ENCODE measurements around the gene ZNF277. TPM values are rescaled to one million over a fixed set of nuclear protein-coding genes. Genes with fewer than 3 reads are reported as not detected.
"Not testable (repeated sequence)": the region's sequence is repeated elsewhere in the genome, so short reads cannot be mapped to it uniquely, and the experiment has no call there.

The ZNF277 gene
- total RNA-seq, 1 experiment from 2014 or later = 23.3 TPM

DNA sequence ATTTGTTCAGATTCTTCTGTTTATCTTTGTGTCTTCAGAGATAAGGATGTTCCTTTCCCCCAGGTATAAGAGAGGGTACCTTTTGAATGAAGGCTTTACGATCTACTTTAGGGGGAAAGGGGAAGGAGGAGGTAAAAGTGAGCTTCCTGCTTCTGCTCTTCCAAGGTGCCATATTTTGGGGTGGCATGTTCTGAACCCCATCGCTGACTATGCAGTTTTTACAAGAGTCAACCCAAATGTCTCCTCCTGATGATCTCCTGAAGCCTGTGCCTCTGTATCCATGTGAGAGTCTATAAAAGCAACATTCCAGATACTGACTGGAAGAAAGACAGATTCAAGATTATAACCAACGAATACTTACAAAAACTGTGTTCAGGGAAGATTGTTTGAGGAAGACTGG is 102.5 kb downstream of the ZNF277 start:
- no peaks in the 10 kb centered on the region for H3K36me3 ChIP-seq (ENCODE audit: low read depth)
- CTCF ChIA-PET = interaction anchor here (0.7 kb wide), 1 partner anchor 562 kb away, joined by 9 read pairs; no protein-coding TSS in a partner anchor

DNA sequence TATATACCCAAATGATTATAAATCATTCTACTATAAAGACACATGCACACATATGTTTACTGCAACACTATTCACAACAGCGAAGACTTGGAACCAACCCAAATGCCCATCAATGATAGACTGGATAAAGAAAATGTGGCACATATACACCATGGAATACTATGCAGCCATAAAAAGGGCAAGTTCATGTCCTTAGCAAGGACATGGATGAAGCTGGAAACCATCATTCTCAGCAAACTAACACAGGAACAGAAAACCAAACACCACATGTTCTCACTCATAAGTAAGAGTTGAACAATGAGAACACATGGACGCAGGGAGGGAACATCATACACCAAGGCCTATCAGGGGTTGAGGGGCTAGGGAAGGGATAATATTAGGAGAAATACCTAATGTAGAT is 110.3 kb downstream of the ZNF277 start:
- H3K36me3 ChIP-seq (ENCODE audit: low read depth); H3K27ac ChIP-seq; H4K20me1 ChIP-seq (ENCODE audit: insufficient read depth); BruUV-seq (replicated peaks); H3K4me2 ChIP-seq; H3K4me1 ChIP-seq (replicated peaks; ENCODE audit: insufficient read depth); CTCF ChIA-PET; H3K9me3 ChIP-seq (ENCODE audit: insufficient read depth, low read depth); intact Hi-C loops (cut with micrococcal nuclease; ENCODE audit: unreplicated experiment); H3F3A ChIP-seq (ENCODE audit: insufficient read depth, low read depth); H2AFZ ChIP-seq; POLR2A ChIA-PET (ENCODE audit: unreplicated experiment); H3K79me2 ChIP-seq (ENCODE audit: low read depth); DNase-seq; H3K4me3 ChIP-seq; H3K27me3 ChIP-seq (ENCODE audit: insufficient read depth, low read depth); H3K9me2 ChIP-seq (ENCODE audit: insufficient read depth): not testable (repeated sequence)

More for the DNA sequence above, 102.5 kb downstream of the ZNF277 start:
- intact Hi-C loops (cut with micrococcal nuclease; ENCODE audit: unreplicated experiment) = no loop called here
- no peaks in the 10 kb centered on the region for H3K9me2 ChIP-seq (ENCODE audit: insufficient read depth)
- H3K27ac ChIP-seq = no peak overlapping the region
- POLR2A ChIA-PET (ENCODE audit: unreplicated experiment) = no interaction called here
- no peaks in the 10 kb centered on the region for H3K9me3 ChIP-seq (ENCODE audit: insufficient read depth, low read depth)
- no peak overlapping the region for H3K4me3 ChIP-seq
- DNase-seq = no peak
- H3K4me1 ChIP-seq (replicated peaks; ENCODE audit: insufficient read depth) = no peaks in the 10 kb centered on the region
- TF ChIP-seq, protein P1, sequence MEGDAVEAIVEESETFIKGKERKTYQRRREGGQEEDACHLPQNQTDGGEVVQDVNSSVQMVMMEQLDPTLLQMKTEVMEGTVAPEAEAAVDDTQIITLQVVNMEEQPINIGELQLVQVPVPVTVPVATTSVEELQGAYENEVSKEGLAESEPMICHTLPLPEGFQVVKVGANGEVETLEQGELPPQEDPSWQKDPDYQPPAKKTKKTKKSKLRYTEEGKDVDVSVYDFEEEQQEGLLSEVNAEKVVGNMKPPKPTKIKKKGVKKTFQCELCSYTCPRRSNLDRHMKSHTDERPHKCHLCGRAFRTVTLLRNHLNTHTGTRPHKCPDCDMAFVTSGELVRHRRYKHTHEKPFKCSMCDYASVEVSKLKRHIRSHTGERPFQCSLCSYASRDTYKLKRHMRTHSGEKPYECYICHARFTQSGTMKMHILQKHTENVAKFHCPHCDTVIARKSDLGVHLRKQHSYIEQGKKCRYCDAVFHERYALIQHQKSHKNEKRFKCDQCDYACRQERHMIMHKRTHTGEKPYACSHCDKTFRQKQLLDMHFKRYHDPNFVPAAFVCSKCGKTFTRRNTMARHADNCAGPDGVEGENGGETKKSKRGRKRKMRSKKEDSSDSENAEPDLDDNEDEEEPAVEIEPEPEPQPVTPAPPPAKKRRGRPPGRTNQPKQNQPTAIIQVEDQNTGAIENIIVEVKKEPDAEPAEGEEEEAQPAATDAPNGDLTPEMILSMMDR (conservative IDR thresholded peaks at IDR 0.05) = no peak
- no peak overlapping the region for H2AFZ ChIP-seq
- no peak overlapping the region for H3K4me2 ChIP-seq
- no peaks in the 10 kb centered on the region for H4K20me1 ChIP-seq (ENCODE audit: insufficient read depth)
- H3K79me2 ChIP-seq (ENCODE audit: low read depth) = no peaks in the 10 kb centered on the region
- H3F3A ChIP-seq (ENCODE audit: insufficient read depth, low read depth) = no peaks in the 10 kb centered on the region
- H3K27me3 ChIP-seq (ENCODE audit: insufficient read depth, low read depth) = no peaks in the 10 kb centered on the region
- BruUV-seq (replicated peaks) = no TSS peak

DNA sequence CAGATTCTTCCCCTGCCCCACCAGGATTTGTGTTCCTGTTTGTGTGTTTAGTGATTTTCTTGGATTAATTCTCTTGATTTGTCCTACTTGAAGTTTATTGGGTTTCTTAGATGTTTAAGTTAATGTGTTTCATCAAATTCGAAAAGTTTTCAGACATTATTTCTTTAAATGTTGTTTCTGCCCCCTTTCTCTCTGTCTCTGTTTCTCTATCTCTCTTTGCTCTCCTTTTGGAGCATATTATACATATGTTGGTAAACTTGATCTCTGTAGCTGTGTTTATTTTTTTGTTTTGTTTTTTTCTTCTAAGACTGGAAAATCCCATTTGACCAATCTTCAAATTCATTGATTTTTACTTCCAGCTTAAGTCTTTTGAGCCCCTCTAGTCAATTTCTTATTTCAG is 115.6 kb downstream of the ZNF277 start:
- CTCF ChIA-PET = no interaction called here
- no peak for DNase-seq
- Histone ChIP-seq H3K27me3 (ENCODE audit: insufficient read depth, low read depth) (no peaks in the 10 kb centered on the region), H3K79me2 (ENCODE audit: low read depth) (no peaks in the 10 kb centered on the region), H3K4me1 (replicated peaks; ENCODE audit: insufficient read depth) (no peaks in the 10 kb centered on the region), H3K4me2 (no peak overlapping the region), H3K27ac (no peak overlapping the region), H3K4me3 (no peak overlapping the region), H4K20me1 (ENCODE audit: insufficient read depth) (no peaks in the 10 kb centered on the region), H3K36me3 (ENCODE audit: low read depth) (0 out of 2 replicates have a peak, but pooled peaks cover 11% of the 10 kb centered on the region), H3K9me2 (ENCODE audit: insufficient read depth) (no peaks in the 10 kb centered on the region), H2AFZ (no peak overlapping the region), H3F3A (ENCODE audit: insufficient read depth, low read depth) (no peaks in the 10 kb centered on the region), H3K9me3 (ENCODE audit: insufficient read depth, low read depth) (peaks cover 6% of the 10 kb centered on the region; the same call in 1 of the 2 replicates)
- TF ChIP-seq, protein P1 (conservative IDR thresholded peaks at IDR 0.05) = no peak
- no peak for TF ChIP-seq EZH2 (IDR thresholded peaks at IDR 0.05; ENCODE audit: low read depth)
- no TSS peak for BruUV-seq (replicated peaks)
- intact Hi-C loops (cut with micrococcal nuclease; ENCODE audit: unreplicated experiment) = no loop called here
- POLR2A ChIA-PET (ENCODE audit: unreplicated experiment) = no interaction called here

DNA sequence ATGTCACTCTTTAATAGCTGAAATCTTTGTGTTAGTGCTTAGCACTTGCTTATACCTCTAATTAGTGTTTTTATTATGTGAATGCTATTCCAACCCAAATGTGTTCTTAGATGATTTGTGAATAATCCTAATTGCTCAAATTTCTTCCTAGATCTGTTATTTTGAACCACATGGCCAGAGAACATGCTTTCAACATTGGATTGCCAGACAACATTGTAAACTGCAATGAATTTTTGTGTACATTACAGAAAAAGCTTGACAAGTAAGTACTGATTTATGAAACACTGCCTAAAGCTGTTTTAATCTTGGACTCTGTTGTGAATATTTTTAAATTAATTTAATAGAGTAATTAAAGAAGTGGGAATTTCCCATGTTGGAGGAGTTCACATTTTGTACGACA is 121.1 kb downstream of the ZNF277 start:
- Histone ChIP-seq H2AFZ (no peak overlapping the region), H3K4me2 (no peak overlapping the region), H3K4me3 (no peak overlapping the region), H3K79me2 (ENCODE audit: low read depth) (no peaks in the 10 kb centered on the region), H3K9me2 (ENCODE audit: insufficient read depth) (no peaks in the 10 kb centered on the region), H3K9me3 (ENCODE audit: insufficient read depth, low read depth) (no peaks in the 10 kb centered on the region), H3K36me3 (ENCODE audit: low read depth) (peaks cover 3% of the 10 kb centered on the region; the same call in 1 of the 2 replicates), H3K4me1 (replicated peaks; ENCODE audit: insufficient read depth) (no peaks in the 10 kb centered on the region), H3K27me3 (ENCODE audit: insufficient read depth, low read depth) (no peaks in the 10 kb centered on the region), H4K20me1 (ENCODE audit: insufficient read depth) (no peaks in the 10 kb centered on the region; the same call in 1 of the 2 replicates), H3F3A (ENCODE audit: insufficient read depth, low read depth) (no peaks in the 10 kb centered on the region), H3K27ac (no peak overlapping the region)
- ChIA-PET POLR2A (ENCODE audit: unreplicated experiment) (no interaction called here), CTCF (no interaction called here)
- no peak for DNase-seq
- TF ChIP-seq, protein P1 (conservative IDR thresholded peaks at IDR 0.05) = no peak
- no peak for TF ChIP-seq EZH2 (IDR thresholded peaks at IDR 0.05; ENCODE audit: low read depth)
- intact Hi-C loops (cut with micrococcal nuclease; ENCODE audit: unreplicated experiment) = no loop called here
- no TSS peak for BruUV-seq (replicated peaks)
